Measurements from ENCODE around the gene APH1B. TPM values are rescaled to one million over a fixed set of nuclear protein-coding genes. Genes with fewer than 3 reads are reported as not detected.

Gene APH1B
- total and polyA plus RNA-seq, 5 donors: 6.0 to 13.4 (median 10.7) TPM

DNA sequence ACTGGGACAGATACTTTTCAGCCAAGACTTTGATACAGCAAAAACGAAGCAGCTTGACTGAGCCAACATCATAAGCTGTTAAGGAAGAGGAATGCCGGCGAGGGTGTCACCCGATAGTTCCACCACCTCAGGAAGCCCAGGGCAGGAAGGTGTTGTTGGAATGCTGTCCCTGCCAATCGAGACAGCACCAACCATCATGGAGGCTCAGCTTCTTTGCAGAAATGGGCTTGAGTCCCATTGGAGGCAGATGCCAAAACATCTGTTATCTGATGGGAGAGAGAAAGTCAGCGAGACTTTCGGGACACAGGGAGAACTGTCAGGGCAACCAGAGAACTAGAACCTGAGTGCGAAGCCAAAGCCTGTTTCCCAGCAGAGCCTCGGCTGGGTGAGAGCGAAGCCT is 53.5 kb downstream of the APH1B start:
- H3K4me3 ChIP-seq (ENCODE audit: low read length): no peak overlapping the region
- peaks cover 4% of the 10 kb centered on the region for H3K4me1 ChIP-seq (ENCODE audit: control insufficient read depth, insufficient read depth, low read length)
- 29% methylated on average over 10 of the region's 10 CpGs for WGBS
- no peaks in the 10 kb centered on the region for H3K27me3 ChIP-seq (ENCODE audit: control insufficient read depth, insufficient read depth)
- no peaks in the 10 kb centered on the region for H3K9me3 ChIP-seq (ENCODE audit: control insufficient read depth, low read length)
- DNase-seq (no peak), ATAC-seq (peak; percentile 48 to 50)
- H3K27ac ChIP-seq (ENCODE audit: low read length): peak overlapping the region; percentile 10
- intact Hi-C loops (cut with DNase I): loop anchor here in 1 of 4 donors (10.0 kb wide), 1 partner anchor 64 kb away; no protein-coding TSS in a partner anchor

DNA sequence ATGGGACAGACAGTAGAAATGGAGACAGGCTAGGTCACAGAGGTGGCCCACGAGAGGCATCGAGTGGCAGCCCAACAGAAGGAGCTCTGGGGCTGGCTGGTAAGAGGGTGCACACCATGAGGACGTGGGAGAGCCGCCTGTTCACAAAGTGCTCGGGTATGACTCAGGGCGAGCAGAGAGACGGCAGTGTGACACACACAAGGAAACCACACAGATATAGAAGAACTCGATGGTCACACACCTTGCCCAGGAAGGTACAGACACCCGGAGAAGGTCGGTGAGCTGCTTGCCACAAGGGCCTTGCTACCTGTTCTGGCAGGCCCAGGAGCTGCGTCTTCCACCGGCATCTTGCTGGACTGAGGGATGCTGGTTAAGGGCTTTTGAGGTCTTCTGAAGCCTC is 54.1 kb downstream of the APH1B start:
- ATAC-seq (no peak), DNase-seq (no peak)
- Histone ChIP-seq H3K9me3 (ENCODE audit: control insufficient read depth, low read length) (no peaks in the 10 kb centered on the region), H3K4me1 (ENCODE audit: control insufficient read depth, insufficient read depth, low read length) (peaks cover 4% of the 10 kb centered on the region), H3K27ac (ENCODE audit: low read length) (peak overlapping the region; percentile 0), H3K4me3 (ENCODE audit: low read length) (no peak overlapping the region), H3K27me3 (ENCODE audit: control insufficient read depth, insufficient read depth) (no peaks in the 10 kb centered on the region)
- WGBS: 92% methylated on average over 12 of the region's 12 CpGs
- intact Hi-C loops (cut with DNase I): loop anchor here in 1 of 4 donors (10.0 kb wide), 1 partner anchor 63 kb away; no protein-coding TSS in a partner anchor

DNA sequence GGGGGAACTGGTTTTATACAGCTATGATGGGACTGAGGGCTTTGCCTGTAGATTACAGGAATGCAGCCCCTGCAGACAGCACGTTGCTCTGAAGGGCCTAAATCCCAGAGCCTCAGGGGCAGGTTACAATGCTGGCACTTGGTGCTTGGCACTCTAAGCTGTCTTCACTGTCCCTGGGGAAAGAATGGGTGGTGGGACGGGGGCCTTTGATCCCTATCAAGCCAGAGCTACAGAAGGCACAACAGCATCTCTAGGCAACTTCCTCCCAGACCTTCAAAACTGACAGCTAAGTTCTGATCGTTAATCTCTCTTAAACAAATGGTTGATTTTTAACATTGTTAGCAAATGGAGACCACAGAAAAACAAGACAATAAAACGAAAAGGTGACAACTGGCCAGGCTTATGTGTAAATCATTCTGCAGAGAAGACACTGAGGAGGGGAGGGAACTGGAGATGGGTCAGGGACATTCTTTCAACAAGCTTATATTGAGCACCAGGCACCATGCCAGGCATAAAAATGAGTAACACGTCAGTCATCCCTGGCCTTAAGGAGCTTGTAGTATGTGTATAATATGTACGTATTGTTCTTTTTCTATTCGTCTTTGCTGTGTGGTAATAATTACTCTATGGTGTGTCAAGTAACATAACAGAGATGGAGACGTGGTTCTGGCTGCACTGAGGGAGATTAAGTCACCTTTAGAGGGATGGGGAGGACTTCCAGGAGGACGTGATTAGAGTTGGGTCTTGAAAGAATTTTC is 55.1 kb downstream of the APH1B start:
- no peaks in the 10 kb centered on the region for H3K9me3 ChIP-seq (ENCODE audit: control insufficient read depth, low read length)
- WGBS: 51% methylated on average over 9 of the region's 9 CpGs
- intact Hi-C loops (cut with DNase I): loop anchor here in 1 of 4 donors (10.0 kb wide), 1 partner anchor 62 kb away; no protein-coding TSS in a partner anchor
- no peak overlapping the region for H3K27ac ChIP-seq (ENCODE audit: low read length)
- H3K4me1 ChIP-seq (ENCODE audit: control insufficient read depth, insufficient read depth, low read length): peaks cover 4% of the 10 kb centered on the region
- DNase-seq: no peak
- no peak for ATAC-seq
- no peaks in the 10 kb centered on the region for H3K27me3 ChIP-seq (ENCODE audit: control insufficient read depth, insufficient read depth)
- H3K4me3 ChIP-seq (ENCODE audit: low read length): no peak overlapping the region

DNA sequence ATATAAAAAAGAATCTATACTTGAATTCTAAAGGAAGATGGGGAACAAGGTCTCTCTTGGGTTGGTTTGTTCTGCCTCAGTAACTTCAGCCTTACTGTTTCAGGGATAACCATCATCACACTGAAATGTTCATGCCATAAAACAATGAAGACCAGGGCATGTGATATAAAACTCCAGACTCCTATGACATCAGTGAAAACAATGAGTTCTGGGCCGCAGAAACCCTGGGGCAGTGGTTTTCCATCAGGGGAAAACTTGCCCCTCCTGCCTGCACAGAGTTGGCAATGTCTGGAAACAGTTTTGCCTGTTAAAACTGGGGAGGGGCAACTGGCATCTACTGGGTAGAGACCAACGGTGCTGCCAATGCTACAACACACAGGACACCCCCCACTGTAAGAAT is 57.4 kb downstream of the APH1B start:
- intact Hi-C loops (cut with DNase I): loop anchor here in 1 of 4 donors (10.0 kb wide), 1 partner anchor 60 kb away; no protein-coding TSS in a partner anchor
- H3K4me1 ChIP-seq (ENCODE audit: control insufficient read depth, insufficient read depth, low read length): peaks cover 4% of the 10 kb centered on the region
- DNase-seq (no peak), ATAC-seq (no peak)
- no peak overlapping the region for H3K4me3 ChIP-seq (ENCODE audit: low read length)
- 81% methylated on average over 2 of the region's 2 CpGs for WGBS
- H3K27me3 ChIP-seq (ENCODE audit: control insufficient read depth, insufficient read depth): no peaks in the 10 kb centered on the region
- H3K27ac ChIP-seq (ENCODE audit: low read length): no peak overlapping the region
- no peaks in the 10 kb centered on the region for H3K9me3 ChIP-seq (ENCODE audit: control insufficient read depth, low read length)

DNA sequence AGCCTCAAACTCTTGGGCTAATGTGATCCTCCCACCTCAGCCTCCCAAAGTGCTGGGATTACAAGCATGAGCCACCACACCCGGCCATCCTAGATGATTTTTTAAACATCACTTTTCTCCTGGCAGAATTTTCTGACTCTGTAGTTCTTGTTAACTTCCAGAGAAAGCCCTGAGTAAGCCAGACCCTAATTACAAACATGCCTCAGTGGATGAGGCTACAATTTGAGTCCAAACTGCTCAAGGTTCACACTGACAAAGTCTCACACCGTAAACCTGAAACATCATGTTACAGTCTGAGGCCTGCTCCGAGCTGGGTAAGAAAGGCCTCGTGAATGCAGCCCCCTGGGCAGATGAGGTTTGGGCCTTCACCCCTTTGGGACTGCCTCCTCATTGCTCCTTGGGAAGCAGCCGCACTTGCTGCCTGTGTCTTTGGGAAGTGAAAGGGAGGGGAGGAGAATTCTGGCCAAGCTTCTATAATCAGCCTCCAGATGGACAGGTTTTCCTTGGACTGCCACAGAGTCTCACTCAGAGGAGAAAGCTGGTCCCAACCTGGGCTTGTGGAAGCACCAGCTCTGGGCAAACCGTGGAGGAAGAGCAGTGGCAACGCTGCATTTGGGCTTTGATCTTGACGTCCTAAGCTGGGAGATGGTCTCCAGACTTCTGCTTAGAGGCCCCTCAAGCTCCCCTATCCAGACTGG is 58.3 kb downstream of the APH1B start:
- WGBS: 86% methylated on average over 8 of the region's 8 CpGs
- Histone ChIP-seq H3K9me3 (ENCODE audit: control insufficient read depth, low read length) (no peaks in the 10 kb centered on the region), H3K27me3 (ENCODE audit: control insufficient read depth, insufficient read depth) (no peaks in the 10 kb centered on the region), H3K4me3 (ENCODE audit: low read length) (no peak overlapping the region), H3K27ac (ENCODE audit: low read length) (no peak overlapping the region), H3K4me1 (ENCODE audit: control insufficient read depth, insufficient read depth, low read length) (peaks cover 4% of the 10 kb centered on the region)
- intact Hi-C loops (cut with DNase I): loop anchor here in 1 of 4 donors (10.0 kb wide), 1 partner anchor 59 kb away; no protein-coding TSS in a partner anchor
- DNase-seq: no peak
- ATAC-seq: no peak

DNA sequence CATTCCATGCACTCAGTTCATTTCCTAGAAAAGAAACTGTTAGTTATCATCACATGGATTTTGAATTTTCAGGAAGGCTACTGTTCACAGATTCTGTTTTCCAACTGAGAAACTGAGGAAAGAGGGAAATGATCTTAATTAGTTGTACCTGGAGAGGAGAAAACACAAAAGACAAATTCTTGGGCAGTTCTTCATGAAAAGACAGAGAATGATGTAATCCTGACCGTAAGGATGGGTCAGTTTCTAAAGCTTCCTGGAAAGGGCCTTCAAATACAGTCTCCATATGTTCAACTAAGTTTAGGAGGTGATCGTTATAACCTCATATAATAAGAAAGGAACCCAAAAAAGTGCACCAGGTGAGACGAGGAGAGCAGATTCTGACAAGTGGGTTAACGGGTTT is 59.6 kb downstream of the APH1B start:
- no peak for DNase-seq
- no peak for ATAC-seq
- whole genome bisulfite sequencing: 94% methylated on average over 4 of the region's 4 CpGs
- Histone ChIP-seq H3K4me1 (ENCODE audit: control insufficient read depth, insufficient read depth, low read length) (no peaks in the 10 kb centered on the region), H3K9me3 (ENCODE audit: control insufficient read depth, low read length) (no peaks in the 10 kb centered on the region), H3K27ac (ENCODE audit: low read length) (no peak overlapping the region), H3K27me3 (ENCODE audit: control insufficient read depth, insufficient read depth) (no peaks in the 10 kb centered on the region), H3K4me3 (ENCODE audit: low read length) (no peak overlapping the region)
- intact Hi-C loops (cut with DNase I): loop anchor here in 1 of 4 donors (10.0 kb wide), 1 partner anchor 58 kb away; no protein-coding TSS in a partner anchor

DNA sequence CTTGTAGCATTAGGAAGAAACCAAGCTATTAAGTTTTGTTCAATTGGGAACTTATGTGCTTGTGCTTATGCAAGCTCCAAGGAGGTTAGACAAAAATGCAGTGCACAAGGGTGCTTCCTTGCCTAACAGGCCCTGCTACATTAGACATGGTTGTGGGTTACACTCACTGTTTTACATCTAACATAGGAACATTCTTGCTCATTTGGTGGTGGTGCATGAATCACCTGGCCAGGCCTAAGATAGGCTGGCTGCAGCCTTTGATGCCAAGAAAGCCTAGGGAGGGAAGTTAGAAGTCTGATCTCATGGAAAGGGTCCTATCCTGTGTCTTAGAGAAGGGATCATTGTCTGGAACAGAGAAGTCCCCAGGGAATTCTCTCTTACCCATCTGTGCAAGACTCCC is 60.8 kb downstream of the APH1B start:
- Histone ChIP-seq H3K27me3 (ENCODE audit: control insufficient read depth, insufficient read depth) (no peaks in the 10 kb centered on the region), H3K4me1 (ENCODE audit: control insufficient read depth, insufficient read depth, low read length) (no peaks in the 10 kb centered on the region), H3K4me3 (ENCODE audit: low read length) (no peak overlapping the region), H3K9me3 (ENCODE audit: control insufficient read depth, low read length) (no peaks in the 10 kb centered on the region), H3K27ac (ENCODE audit: low read length) (no peak overlapping the region)
- intact Hi-C loops (cut with DNase I): loop anchor here in 1 of 4 donors (10.0 kb wide), 1 partner anchor 57 kb away; no protein-coding TSS in a partner anchor
- ATAC-seq (no peak), DNase-seq (no peak)

DNA sequence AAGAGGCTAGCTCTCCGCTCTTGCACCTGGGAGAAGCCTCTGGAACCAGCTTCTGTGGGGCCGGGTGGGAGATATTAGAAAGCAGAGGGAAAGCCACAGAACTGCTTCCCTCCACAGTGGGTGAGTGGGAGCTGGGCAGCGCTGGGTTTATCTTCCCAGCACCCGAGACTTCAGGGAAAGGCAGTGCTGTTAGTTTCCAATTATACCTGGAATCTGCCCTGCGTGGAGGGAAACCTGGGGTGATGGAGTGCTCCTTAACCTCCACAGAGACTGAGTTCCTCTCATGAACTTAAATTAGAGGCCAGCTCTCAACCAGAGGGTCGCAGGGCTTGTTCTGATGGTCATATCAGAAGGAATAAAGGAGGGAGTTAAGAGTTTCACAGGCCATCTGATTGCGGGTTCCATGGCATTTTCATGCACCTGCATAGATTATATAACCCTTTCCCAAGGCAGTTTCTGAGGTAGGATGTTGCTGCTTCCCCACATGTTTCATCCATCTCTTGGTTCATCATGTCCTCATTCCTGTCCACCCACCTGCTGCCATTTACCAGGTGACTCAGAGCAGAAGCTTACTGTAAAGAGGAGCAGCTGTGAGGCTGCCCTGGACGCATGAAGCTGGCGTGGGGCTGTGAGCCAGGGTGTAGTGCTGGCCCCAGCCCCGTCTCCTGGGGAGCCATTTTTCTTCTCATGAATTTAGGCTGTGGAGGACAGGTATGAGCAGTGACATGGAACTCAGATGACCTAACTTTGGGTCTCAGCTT is 61.8 kb downstream of the APH1B start:
- ATAC-seq: no peak
- no peak for DNase-seq
- Histone ChIP-seq H3K27me3 (ENCODE audit: control insufficient read depth, insufficient read depth) (no peaks in the 10 kb centered on the region), H3K9me3 (ENCODE audit: control insufficient read depth, low read length) (no peaks in the 10 kb centered on the region), H3K4me3 (ENCODE audit: low read length) (no peak overlapping the region), H3K27ac (ENCODE audit: low read length) (no peak overlapping the region), H3K4me1 (ENCODE audit: control insufficient read depth, insufficient read depth, low read length) (no peaks in the 10 kb centered on the region)
- intact Hi-C loops (cut with DNase I): loop anchor here in 1 of 4 donors (10.0 kb wide), 1 partner anchor 56 kb away; no protein-coding TSS in a partner anchor
- WGBS: 90% methylated on average over 10 of the region's 10 CpGs

DNA sequence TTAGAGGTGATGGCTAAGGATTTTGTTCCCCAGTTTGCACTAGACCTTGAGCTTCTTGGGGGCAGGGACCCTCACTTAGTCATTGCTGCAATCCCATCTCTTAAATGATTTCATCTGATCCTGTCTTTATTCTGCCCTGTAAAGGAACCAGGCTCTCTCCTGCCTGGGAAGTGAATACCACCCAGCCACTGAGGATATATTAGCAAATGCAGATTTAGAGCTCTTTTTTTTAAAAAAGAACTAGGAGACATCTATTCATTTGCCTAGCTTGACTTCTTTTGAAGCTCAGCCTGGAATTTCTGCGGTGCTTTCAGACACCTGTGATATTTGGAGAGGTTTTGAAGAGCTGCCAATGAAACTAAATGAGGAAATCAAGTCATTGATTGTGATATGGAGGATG is 62.4 kb downstream of the APH1B start:
- Histone ChIP-seq H3K9me3 (ENCODE audit: control insufficient read depth, low read length) (no peaks in the 10 kb centered on the region), H3K4me3 (ENCODE audit: low read length) (no peak overlapping the region), H3K27me3 (ENCODE audit: control insufficient read depth, insufficient read depth) (no peaks in the 10 kb centered on the region), H3K4me1 (ENCODE audit: control insufficient read depth, insufficient read depth, low read length) (no peaks in the 10 kb centered on the region), H3K27ac (ENCODE audit: low read length) (no peak overlapping the region)
- no peak for DNase-seq
- ATAC-seq: no peak
- WGBS: 39% methylated on average over 1 of the region's 1 CpG
- intact Hi-C loops (cut with DNase I): loop anchor here in 1 of 4 donors (10.0 kb wide), 1 partner anchor 55 kb away; no protein-coding TSS in a partner anchor

DNA sequence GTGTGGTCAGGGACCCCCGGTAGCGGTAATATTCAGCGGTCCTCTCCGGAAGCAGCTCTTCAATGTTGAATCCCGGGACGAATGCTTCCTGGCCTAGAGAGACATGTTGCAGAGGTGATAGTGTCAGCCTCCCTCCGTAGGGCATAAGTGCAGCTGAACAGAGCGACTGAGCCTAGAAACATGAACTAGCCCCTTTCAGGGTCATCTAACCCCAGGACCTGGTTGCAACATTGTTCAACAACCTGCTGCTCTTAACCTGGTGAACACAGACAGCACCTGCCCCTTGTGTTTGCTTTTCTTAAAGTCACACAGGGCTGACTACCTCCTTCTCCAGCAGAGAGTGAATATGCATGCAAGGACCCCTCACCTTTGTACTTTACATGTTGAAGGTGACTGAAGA is 62.9 kb downstream of the APH1B start:
- Histone ChIP-seq H3K27me3 (ENCODE audit: control insufficient read depth, insufficient read depth) (no peaks in the 10 kb centered on the region), H3K4me1 (ENCODE audit: control insufficient read depth, insufficient read depth, low read length) (no peaks in the 10 kb centered on the region), H3K27ac (ENCODE audit: low read length) (no peak overlapping the region), H3K9me3 (ENCODE audit: control insufficient read depth, low read length) (no peaks in the 10 kb centered on the region), H3K4me3 (ENCODE audit: low read length) (no peak overlapping the region)
- intact Hi-C loops (cut with DNase I): no loop called here
- ATAC-seq (no peak), DNase-seq (no peak)
- WGBS: 86% methylated on average over 8 of the region's 8 CpGs

All from right cardiac atrium (tissue), 5 donors.